ENCODE measurements around the gene GDF9.

The GDF9 gene

GRCh38 chr5:132815454-132815853 lies 50.8 kb downstream of the GDF9 start:
- DNase-seq, result no peak

GRCh38 chr5:132814503-132815294 lies 51.6 kb downstream of the GDF9 start:
- DNase-seq, result no peak

GRCh38 chr5:132813599-132814502 lies 52.4 kb downstream of the GDF9 start:
- peak in 1 of 2 experiments; percentile 19 for DNase-seq

- peak; percentile 31 to 61 for DNase-seq
Measured at GRCh38 chr5:132812781-132813598, 53.3 kb downstream of the GDF9 start, which contains the start of gene SOWAHA. Gene SOWAHA, plus strand, starts transcription at chr5:132813302. Its CDS starts 320 bp downstream, at chr5:132813622.

- peak; percentile 70 to 92 for DNase-seq
Measured at GRCh38 chr5:132812123-132812765, 54.0 kb downstream of the GDF9 start.
